ENCODE results near the gene RASL12.
"Not testable (repeated sequence)": the region's sequence is repeated elsewhere in the genome, so short reads cannot be mapped to it uniquely, and the experiment has no call there.

DNA sequence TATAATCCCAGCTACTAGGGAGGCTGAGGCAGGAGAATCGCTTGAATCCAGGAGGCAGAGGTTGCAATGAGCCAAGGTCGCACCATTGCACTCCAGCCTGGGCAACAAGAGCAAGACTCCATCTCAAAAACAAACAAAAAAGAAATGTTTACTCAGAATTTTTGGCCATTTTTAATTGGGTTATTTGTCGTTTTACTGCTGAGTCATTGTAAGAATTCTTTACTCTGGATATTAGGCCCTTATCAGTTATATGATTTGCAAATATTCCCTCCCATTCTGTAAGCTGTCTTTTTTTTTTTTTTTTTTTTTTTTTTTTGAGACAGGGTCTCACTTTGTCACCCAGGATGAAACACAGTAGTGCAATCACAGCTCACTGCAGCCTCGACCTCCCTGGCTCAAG is 56.6 kb downstream of the RASL12 start:
- TF ChIP-seq POLR2A, POLR2AphosphoS5 (IDR thresholded peaks at IDR 0.05): not testable (repeated sequence)

All from spleen (tissue), 3 donors.